H1 (cell line): Measurements from ENCODE around the gene BCL2L11. TPM values are rescaled to one million over a fixed set of nuclear protein-coding genes. Genes with fewer than 3 reads are reported as not detected.

ENCODE experiments used
- CTCF ChIA-PET: fragments of 300-600 bp; sonication (Branson Sonifier 250); formaldehyde crosslinking; loops from one replicate; lab custom pipeline; 2021; ENCODE audit not compliant: partially characterized antibody; lab: Charles Lee
- POLR2A ChIA-PET: fragments of 300-600 bp; sonication (Branson Sonifier 250); formaldehyde crosslinking; loops from one replicate; lab custom pipeline; 2021; ENCODE audit warnings: inconsistent platforms; ENCODE audit not compliant: partially characterized antibody; lab: Charles Lee
- DNase-seq, 2 experiments: peaks; one replicate each; pipeline versions ENCODE4 v3.0.0 to v3.0.0-alpha.2; 2010 to 2022; ENCODE audit warnings: low spot score in 2 of 2, low read depth in 1 of 2, mixed read lengths in 1 of 2
- FAIRE-seq: peaks from 2 replicates; lab custom pipeline; 2011; peaks lifted over from hg19 to GRCh38; lab: Jason Lieb, UNC
- H2AFZ ChIP-seq: 2 replicates; pipeline ENCODE4 v1.8.1; 2012; ENCODE audit warnings: low read length, inconsistent platforms
- H2AK5ac ChIP-seq: 2 replicates; pipeline ENCODE4 v1.6.1; 2013; ENCODE audit warnings: low read depth, low read length
- H2BK120ac ChIP-seq: replicated peaks from 2 replicates; pipeline ENCODE3; 2013; ENCODE audit warnings: low read depth, low read length, inconsistent platforms
- H2BK12ac ChIP-seq: 2 replicates; pipeline ENCODE4 v1.6.1; 2013; ENCODE audit warnings: low read depth, low read length
- H2BK15ac ChIP-seq: 2 replicates; pipeline ENCODE4 v1.6.1; 2013; ENCODE audit warnings: low read length
- H2BK20ac ChIP-seq: 2 replicates; pipeline ENCODE4 v1.6.1; 2013; ENCODE audit warnings: low read length
- H2BK5ac ChIP-seq: 2 replicates; pipeline ENCODE4 v1.6.1; 2013; ENCODE audit warnings: low read depth, low read length
- H3K14ac ChIP-seq: 2 replicates; pipeline ENCODE4 v1.6.1; 2013; ENCODE audit warnings: inconsistent platforms; ENCODE audit not compliant: insufficient read length
- H3K18ac ChIP-seq: 2 replicates; pipeline ENCODE4 v1.6.1; 2013; ENCODE audit warnings: low read length; ENCODE audit errors: extremely low read depth
- H3K23ac ChIP-seq: 2 replicates; pipeline ENCODE4 v1.6.1; 2013; ENCODE audit warnings: inconsistent platforms; ENCODE audit not compliant: insufficient read length
- H3K23me2 ChIP-seq: 2 replicates; pipeline ENCODE4 v1.6.1; 2013; ENCODE audit warnings: low read depth, low read length
- H3K27ac ChIP-seq: 2 replicates; pipeline ENCODE4 v1.6.1; 2011; ENCODE audit warnings: low read depth, low read length, inconsistent platforms
- H3K27me3 ChIP-seq, 4 experiments: replicated peaks in 1 of 4; 1 replicate in 1 of 4; 2 replicates in 3 of 4; pipeline versions ENCODE4 v1.6.1 to v1.8.1; 2011 to 2013; ENCODE audit warnings: low read length in 3 of 4, mild to moderate bottlenecking in 3 of 4, inconsistent platforms in 2 of 4, mixed read lengths in 2 of 4, moderate library complexity in 1 of 4; ENCODE audit not compliant: control insufficient read depth in 3 of 4, insufficient read depth in 3 of 4; ENCODE audit errors: extremely low read depth in 1 of 4
- H3K36me3 ChIP-seq, 4 experiments: 2 replicates each; pipeline versions ENCODE4 v1.6.1 to v1.8.1; 2011 to 2013; ENCODE audit warnings: mild to moderate bottlenecking in 4 of 4, low read length in 3 of 4, moderate library complexity in 2 of 4, control low read depth in 1 of 4, inconsistent platforms in 1 of 4; ENCODE audit not compliant: insufficient read depth in 4 of 4, control insufficient read depth in 2 of 4
- H3K4ac ChIP-seq: replicated peaks from 2 replicates; pipeline ENCODE3; 2013; ENCODE audit warnings: low read length, low read depth, mixed read lengths, inconsistent platforms; ENCODE audit not compliant: insufficient read length
- H3K4me1 ChIP-seq, 4 experiments: replicated peaks in 1 of 4; 1 replicate in 1 of 4; 2 replicates in 3 of 4; pipeline versions ENCODE4 v1.6.1 to v1.8.1; 2011 to 2013; ENCODE audit warnings: low read length in 3 of 4, inconsistent platforms in 2 of 4, mixed read lengths in 1 of 4; ENCODE audit not compliant: insufficient read depth in 4 of 4, control insufficient read depth in 3 of 4
- H3K4me2 ChIP-seq, 2 experiments: 2 replicates each; pipeline versions ENCODE4 v1.6.1 to v1.8.1; 2011 to 2013; ENCODE audit warnings: low read depth in 2 of 2, low read length in 2 of 2, control low read depth in 1 of 2, inconsistent platforms in 1 of 2, mild to moderate bottlenecking in 1 of 2; ENCODE audit not compliant: insufficient read depth in 1 of 2
- H3K4me3 ChIP-seq, 4 experiments: fragments of 200-600, 300-600 bp in 1 of 4; sonication (generic), shearing (Covaris generic), sonication (Bioruptor Twin) in 1 of 4; 2 replicates each; pipeline versions ENCODE4 v1.5.1 to v1.8.1; 2011 to 2016; ENCODE audit warnings: low read length in 4 of 4, low read depth in 3 of 4, control low read depth in 2 of 4, inconsistent platforms in 2 of 4, mild to moderate bottlenecking in 2 of 4, mixed read lengths in 1 of 4, moderate library complexity in 1 of 4; ENCODE audit not compliant: insufficient read depth in 2 of 4; ENCODE audit errors: extremely low read depth in 1 of 4
- H3K56ac ChIP-seq: replicated peaks from 2 replicates; pipeline ENCODE3; 2013; ENCODE audit warnings: low read depth, mild to moderate bottlenecking, mixed read lengths, low read length, inconsistent platforms; ENCODE audit not compliant: insufficient read length
- H3K79me1 ChIP-seq: 2 replicates; pipeline ENCODE4 v1.6.1; 2013; ENCODE audit warnings: low read depth, low read length, control low read depth
- H3K79me2 ChIP-seq, 2 experiments: 2 replicates each; pipeline versions ENCODE4 v1.6.1 to v1.8.1; 2012 to 2013; ENCODE audit warnings: low read length in 2 of 2, mild to moderate bottlenecking in 2 of 2, inconsistent platforms in 1 of 2; ENCODE audit not compliant: insufficient read depth in 2 of 2, control insufficient read depth in 1 of 2
- H3K9ac ChIP-seq, 4 experiments: replicated peaks in 1 of 4; 1 replicate in 1 of 4; 2 replicates in 3 of 4; pipeline versions ENCODE4 v1.6.1 to v1.8.1; 2011 to 2013; ENCODE audit warnings: low read depth in 3 of 4, low read length in 3 of 4, control low read depth in 2 of 4, mild to moderate bottlenecking in 2 of 4, moderate library complexity in 2 of 4, inconsistent platforms in 1 of 4; ENCODE audit errors: extremely low read depth in 1 of 4
- H3K9me3 ChIP-seq, 2 experiments: 2 replicates each; pipeline versions ENCODE4 v1.6.1 to v1.8.1; 2012 to 2013; ENCODE audit warnings: mild to moderate bottlenecking in 2 of 2, moderate library complexity in 2 of 2, control low read depth in 1 of 2, inconsistent platforms in 1 of 2, low read depth in 1 of 2, low read length in 1 of 2, mixed read lengths in 1 of 2; ENCODE audit not compliant: insufficient read depth in 2 of 2
- H4K20me1 ChIP-seq, 2 experiments: replicated peaks in 1 of 2; 2 replicates each; pipeline versions ENCODE3 to v1.8.1; 2011 to 2013; ENCODE audit warnings: inconsistent platforms in 2 of 2, low read length in 2 of 2, mild to moderate bottlenecking in 1 of 2; ENCODE audit not compliant: insufficient read depth in 2 of 2, control insufficient read depth in 1 of 2
- H4K5ac ChIP-seq: 2 replicates; pipeline ENCODE4 v1.6.1; 2013; ENCODE audit warnings: low read length, low read depth, mixed read lengths, inconsistent platforms; ENCODE audit not compliant: insufficient read length
- H4K8ac ChIP-seq: 2 replicates; pipeline ENCODE4 v1.8.0; 2013; ENCODE audit warnings: mild to moderate bottlenecking, moderate library complexity, low read length, inconsistent platforms; ENCODE audit not compliant: insufficient read depth; ENCODE audit errors: extremely low read depth
- H4K91ac ChIP-seq: replicated peaks from 2 replicates; pipeline ENCODE3; 2013; ENCODE audit warnings: low read length, mixed read lengths, inconsistent platforms; ENCODE audit not compliant: insufficient read length
- ASH2L ChIP-seq: fragments of 200-600, 300-600 bp; sonication (generic); IDR thresholded peaks from one replicate; pipeline ENCODE4 v1.7.1; 2017; ENCODE audit warnings: low read length
- CHD2 ChIP-seq: IDR thresholded peaks from 2 replicates; pipeline ENCODE4 v1.6.1; 2012; ENCODE audit warnings: low read length, improper control_type of control experiment
- CREB1 ChIP-seq: IDR thresholded peaks from 2 replicates; pipeline ENCODE4 v1.6.1; 2012; ENCODE audit warnings: inconsistent platforms
- EGR1 ChIP-seq: IDR thresholded peaks from 2 replicates; pipeline ENCODE4 v1.6.1; 2011; ENCODE audit warnings: low read depth, low read length, borderline replicate concordance
- EZH2 ChIP-seq: fragments of 200-600 bp; sonication (generic); IDR thresholded peaks from 2 replicates; pipeline ENCODE4 v1.7.1; 2012; ENCODE audit warnings: low read depth, mild to moderate bottlenecking, moderate library complexity, low read length, inconsistent platforms; ENCODE audit not compliant: severe bottlenecking
- KDM1A ChIP-seq: fragments of 200-600, 300-600 bp; sonication (generic); IDR thresholded peaks from 2 replicates; pipeline ENCODE4 v1.7.1; 2016; ENCODE audit warnings: mild to moderate bottlenecking, low read length, borderline replicate concordance
- PHF8 ChIP-seq: fragments of 200-600 bp; sonication (generic); conservative IDR thresholded peaks from 2 replicates; pipeline ENCODE4 v1.7.1; 2012; ENCODE audit warnings: low read depth, mild to moderate bottlenecking, inconsistent platforms, low read length, moderate library complexity
- POLR2A ChIP-seq, 2 experiments: IDR thresholded peaks; 1 replicate in 1 of 2; 2 replicates in 1 of 2; pipeline ENCODE4 v1.6.1; 2011; ENCODE audit warnings: low read depth in 2 of 2, low read length in 2 of 2, mild to moderate bottlenecking in 2 of 2; ENCODE audit errors: control extremely low read depth in 1 of 2
- SIX5 ChIP-seq: IDR thresholded peaks from 2 replicates; pipeline ENCODE4 v1.6.1; 2011; ENCODE audit warnings: mild to moderate bottlenecking, low read depth, low read length
- SUZ12 ChIP-seq: fragments of 200-600 bp; sonication (generic); IDR thresholded peaks from 2 replicates; pipeline ENCODE4 v1.6.1; 2012; ENCODE audit warnings: mild to moderate bottlenecking, inconsistent platforms, low read length, moderate library complexity, mixed read lengths
- USF2 ChIP-seq: IDR thresholded peaks from 2 replicates; pipeline ENCODE4 v1.6.1; 2011; ENCODE audit warnings: low read length, improper control_type of control experiment
- WGBS, 2 experiments: shearing (Covaris generic) in 1 of 2; methylation state at CpG; one replicate each; pipeline versions ENCODE4 v1.1.6 to v1.1.7; 2013 to 2015; ENCODE audit warnings: low lambda C conversion rate in 2 of 2, mixed read lengths in 2 of 2, inconsistent platforms in 1 of 2, low coverage in 1 of 2, missing lambda C conversion rate in 1 of 2; ENCODE audit not compliant: insufficient replicate concordance in 2 of 2, insufficient coverage in 1 of 2, insufficient read length in 1 of 2; ENCODE audit errors: extremely low coverage in 1 of 2, missing lambda C conversion rate in 1 of 2; 5-methylcytosine and 5-hydroxymethylcytosine counted together
- polyA plus RNA-seq, 7 experiments: library from polyadenylated mRNA; depleted of rRNA in 3 of 7; stranded (reverse) in 5 of 7; unstranded in 2 of 7; fragments of >200 nt in 5 of 7; fragments of 200-250 nt in 2 of 7; gene quantifications; 1 replicate in 5 of 7; 2 replicates in 1 of 7; 4 replicates in 1 of 7; pipeline versions ENCODE4 v1.2.1 to v1.2.3, GENCODE V29; 2011 to 2013; ENCODE audit warnings: missing spikeins in 2 of 7, mixed read lengths in 2 of 7
- total RNA-seq: library from RNA; stranded (reverse); fragmentation: NEBNext Ultra II Directional; extraction: Animal tissue kit (Norgen Biotek cat#: 25700); gene quantifications from 2 replicates; pipeline ENCODE4 v1.2.1, GENCODE V29; 2021

Gene BCL2L11
- total and polyA plus RNA-seq, 2 of the 8 experiments (the other 6 are each of a cell fraction or from before 2014, with no cell fraction given), result 7.5 to 22.9 TPM

- no peaks in the 10 kb centered on the region for H3K9me3 ChIP-seq
- peaks cover 17 to 44% (median 37%) of the 10 kb centered on the region in 4 experiments; a peak in 6 of 7 replicates for H3K27me3 ChIP-seq
- FAIRE-seq (no peak), DNase-seq (peak in 1 of 2 experiments; percentile 63)
- no peak overlapping the region for H3K4ac ChIP-seq
- no peak overlapping the region for H4K5ac ChIP-seq
- peak overlapping the region; percentile 90; the same call in 1 of the 2 replicates for H2BK12ac ChIP-seq
- no peak overlapping the region for H3K23ac ChIP-seq
- H3K27ac ChIP-seq, result no peak overlapping the region
- peak overlapping the region; percentile 8; the same call in 1 of the 2 replicates for H2AFZ ChIP-seq
- H3K4me1 ChIP-seq, result peaks cover 0 to 24% (median 13%) of the 10 kb centered on the region in 4 experiments; a peak in 5 of 7 replicates
- H3K79me2 ChIP-seq, result peaks cover 0 to 10% of the 10 kb centered on the region in 2 experiments; a peak in 1 of 4 replicates
- peak overlapping the region; percentile 46 for H4K91ac ChIP-seq
- no peak overlapping the region for H3K56ac ChIP-seq
- H3K36me3 ChIP-seq, result no peaks in the 10 kb centered on the region; a peak in 1 of 8 replicates
- no peak overlapping the region for H3K14ac ChIP-seq
- ChIA-PET CTCF (interaction anchor here (1.1 kb wide), 1 partner anchor 73 kb away, joined by 3 read pairs; no protein-coding TSS in a partner anchor), POLR2A (no interaction called here)
- no peak overlapping the region for H2BK20ac ChIP-seq
- H3K4me3 ChIP-seq, result peak overlapping the region; percentile 39 to 93 (median 52)
- peak overlapping the region; percentile 83 for H3K18ac ChIP-seq
- H3K79me1 ChIP-seq, result no peaks in the 10 kb centered on the region
- no peak overlapping the region for H2AK5ac ChIP-seq
- H3K23me2 ChIP-seq, result peaks cover 46% of the 10 kb centered on the region
- peak overlapping the region; percentile 85 to 95 for H3K4me2 ChIP-seq
- no peak overlapping the region for H2BK5ac ChIP-seq
- H2BK120ac ChIP-seq, result no peak overlapping the region
- H4K20me1 ChIP-seq, result peaks cover 5 to 8% of the 10 kb centered on the region in 2 experiments
- H4K8ac ChIP-seq, result peak overlapping the region; percentile 66; the same call in 1 of the 2 replicates
- WGBS, 2 experiments, result 6% methylated on average over 27 of the region's 33 CpGs; no CpG with 5 or more reads in 1 of the 2 experiments
- peak overlapping the region in 2 of 4 experiments; percentile 13 to 26; a peak in 2 of 7 replicates for H3K9ac ChIP-seq
- no peak overlapping the region for H2BK15ac ChIP-seq
- TF ChIP-seq SIX5 (no peak), CHD2 (no peak), SUZ12 (no peak), PHF8 (0 out of 2 replicates have a peak, but pooled peaks have one; percentile 10), KDM1A (no peak), POLR2A (IDR thresholded peaks at IDR 0.05; ENCODE audit: control extremely low read depth in 1 of 2, low read depth in 2 of 2, low read length in 2 of 2) (0 out of 3 replicates have a peak, but pooled peaks of 1 of the 2 experiments have one; percentile 32), EZH2 (no peak), CREB1 (no peak), ASH2L (peak; percentile 17), USF2 (no peak), EGR1 (no peak)
Observed at GRCh38 chr2:111118481-111118980, 2.2 kb upstream of the BCL2L11 start.
